ENCODE data around the gene NUDT8. TPM values are rescaled to one million over a fixed set of nuclear protein-coding genes. Genes with fewer than 3 reads are reported as not detected.
A peak's percentile ranks its signal among the peaks of the same experiment; 100 is the strongest.

NUDT8 gene
- total RNA-seq, 6 experiments from 2014 or later, result 2.0 to 3.0 (median 2.6) TPM

DNA sequence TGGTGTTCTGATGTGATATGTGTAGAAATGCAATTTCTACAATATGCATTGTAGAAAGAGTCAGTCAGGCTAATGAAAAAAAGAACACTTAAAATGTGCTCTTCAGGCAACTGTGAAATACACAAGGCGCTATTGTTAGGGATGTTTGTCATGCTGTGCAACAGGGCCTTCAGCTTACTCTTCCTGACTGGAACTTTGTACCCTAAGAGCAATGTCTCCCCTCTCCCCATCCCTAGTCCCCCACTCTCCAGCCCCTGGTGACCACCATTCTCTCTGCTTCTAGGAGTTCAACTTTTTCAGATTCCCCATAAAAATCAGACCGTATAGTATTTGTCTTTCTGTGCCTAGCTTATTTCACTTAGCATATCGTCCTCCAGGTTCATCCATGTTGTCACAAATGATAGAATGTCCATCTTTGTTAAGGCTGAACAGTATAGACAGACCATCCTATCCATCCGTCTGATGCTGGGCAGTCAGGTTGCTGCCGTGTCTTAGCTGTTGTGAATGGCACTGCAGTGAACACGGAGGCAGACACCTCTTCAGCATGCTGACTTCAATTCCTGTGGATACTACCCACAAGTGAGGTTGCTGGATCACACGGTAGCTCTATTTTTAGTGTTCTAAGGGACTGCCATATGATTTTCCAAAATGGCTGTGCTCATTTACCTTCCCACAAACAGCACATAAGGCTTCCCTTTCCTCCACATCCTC lies 12.3 kb downstream of the NUDT8 start:
- DNase-seq, result no peak
- peaks cover 4% of the 10 kb centered on the region; the same call in 1 of the 2 replicates for H3K36me3 Mint-ChIP-seq (ENCODE audit: low read depth)
- H3K4me3 Mint-ChIP-seq, result no peak overlapping the region

DNA sequence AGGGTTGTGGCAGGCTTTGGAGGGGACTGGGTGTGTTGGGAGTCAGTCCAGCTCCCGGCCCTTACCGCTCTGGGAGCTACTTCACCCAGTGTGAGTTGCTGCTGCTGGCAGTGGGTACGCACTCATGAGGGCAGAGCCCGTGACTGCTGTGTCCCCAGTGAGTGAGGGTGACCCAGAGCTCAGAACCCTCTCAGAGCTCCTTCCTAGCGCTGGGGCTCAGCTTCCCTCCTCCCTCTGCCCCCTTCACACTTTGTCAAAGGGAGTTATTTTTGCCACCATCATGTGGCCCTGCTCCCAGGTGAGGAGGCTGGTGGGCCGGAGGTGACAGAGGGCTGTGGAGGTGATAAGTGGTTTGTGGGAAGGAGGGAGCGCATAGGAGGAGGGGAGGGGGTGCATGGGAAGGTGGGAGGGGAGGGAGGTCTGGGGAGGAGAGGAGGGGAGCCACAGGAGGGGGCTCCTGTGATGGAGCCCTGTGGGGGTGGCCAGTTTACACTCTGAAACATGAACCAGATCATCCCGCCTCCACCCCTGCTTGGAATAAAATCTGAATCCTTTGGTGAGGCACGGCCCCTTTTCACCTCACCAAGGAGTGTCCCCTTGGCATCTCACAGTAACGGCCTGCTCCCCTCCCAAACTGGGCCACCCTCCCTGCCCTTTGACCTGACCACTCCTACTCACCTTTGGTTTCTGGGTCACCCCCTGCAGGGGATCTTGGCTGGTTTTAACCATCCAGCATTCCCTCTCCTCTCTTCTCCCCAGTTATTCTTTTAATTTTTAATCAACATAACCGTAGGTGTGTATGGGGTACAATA lies 13.1 kb downstream of the NUDT8 start:
- Mint-ChIP-seq H3K36me3 (ENCODE audit: low read depth) (peaks cover 4% of the 10 kb centered on the region; the same call in 1 of the 2 replicates), H3K27me3 (ENCODE audit: insufficient read depth) (peaks cover 26% of the 10 kb centered on the region), H3K4me3 (no peak overlapping the region), H3K4me1 (ENCODE audit: low read depth) (no peaks in the 10 kb centered on the region), H3K27ac (no peak overlapping the region), H3K9me3 (no peaks in the 10 kb centered on the region; the same call in 1 of the 2 replicates)
- TF ChIP-seq, protein P1, sequence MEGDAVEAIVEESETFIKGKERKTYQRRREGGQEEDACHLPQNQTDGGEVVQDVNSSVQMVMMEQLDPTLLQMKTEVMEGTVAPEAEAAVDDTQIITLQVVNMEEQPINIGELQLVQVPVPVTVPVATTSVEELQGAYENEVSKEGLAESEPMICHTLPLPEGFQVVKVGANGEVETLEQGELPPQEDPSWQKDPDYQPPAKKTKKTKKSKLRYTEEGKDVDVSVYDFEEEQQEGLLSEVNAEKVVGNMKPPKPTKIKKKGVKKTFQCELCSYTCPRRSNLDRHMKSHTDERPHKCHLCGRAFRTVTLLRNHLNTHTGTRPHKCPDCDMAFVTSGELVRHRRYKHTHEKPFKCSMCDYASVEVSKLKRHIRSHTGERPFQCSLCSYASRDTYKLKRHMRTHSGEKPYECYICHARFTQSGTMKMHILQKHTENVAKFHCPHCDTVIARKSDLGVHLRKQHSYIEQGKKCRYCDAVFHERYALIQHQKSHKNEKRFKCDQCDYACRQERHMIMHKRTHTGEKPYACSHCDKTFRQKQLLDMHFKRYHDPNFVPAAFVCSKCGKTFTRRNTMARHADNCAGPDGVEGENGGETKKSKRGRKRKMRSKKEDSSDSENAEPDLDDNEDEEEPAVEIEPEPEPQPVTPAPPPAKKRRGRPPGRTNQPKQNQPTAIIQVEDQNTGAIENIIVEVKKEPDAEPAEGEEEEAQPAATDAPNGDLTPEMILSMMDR (IDR thresholded peaks at IDR 0.05), result no peak
- DNase-seq, result no peak

More for the DNA sequence above, 12.3 kb downstream of the NUDT8 start:
- Mint-ChIP-seq H3K27ac (no peak overlapping the region), H3K4me1 (ENCODE audit: low read depth) (no peaks in the 10 kb centered on the region), H3K9me3 (no peaks in the 10 kb centered on the region; the same call in 1 of the 2 replicates), H3K27me3 (ENCODE audit: insufficient read depth) (peaks cover 29% of the 10 kb centered on the region)
- TF ChIP-seq, protein P1 (IDR thresholded peaks at IDR 0.05), result no peak

DNA sequence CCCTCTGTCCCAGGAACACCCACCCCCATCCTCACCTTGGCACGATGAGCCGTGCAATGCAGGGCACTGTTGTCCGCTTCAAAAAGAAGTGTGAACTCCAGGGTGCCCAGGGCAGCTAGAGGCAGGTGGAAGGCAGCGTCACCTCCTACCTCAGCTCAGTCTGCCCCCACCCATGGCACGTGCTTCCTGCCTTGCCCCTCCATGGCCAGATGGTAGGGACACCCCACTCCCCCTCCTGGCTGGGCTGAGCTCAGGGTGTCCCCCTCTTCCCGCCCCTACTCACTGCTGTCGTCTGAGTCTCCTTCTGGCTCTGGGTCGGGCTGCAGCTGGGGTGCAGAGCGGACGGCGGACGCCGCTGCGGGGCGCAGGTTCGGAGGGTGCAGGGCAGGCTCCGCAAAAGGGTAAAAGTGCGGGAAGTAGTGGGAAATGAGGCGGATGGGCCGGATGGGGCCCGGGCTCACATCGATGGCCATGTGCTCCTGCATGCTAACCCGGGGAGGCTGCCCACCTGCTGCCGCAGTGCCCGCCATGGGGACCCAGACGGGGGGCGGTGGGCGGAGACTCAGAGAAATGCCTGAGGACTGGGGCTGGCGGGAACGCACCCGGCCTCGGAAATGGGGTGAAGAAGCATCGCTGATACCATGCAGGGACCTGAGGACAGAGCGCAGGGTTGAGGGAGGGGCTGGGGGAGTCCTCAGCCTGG lies 13.9 kb downstream of the NUDT8 start:
- TF ChIP-seq, protein P1 (IDR thresholded peaks at IDR 0.05), result peak; percentile 38; the same call in 1 of the 2 replicates
- Mint-ChIP-seq H3K27ac (no peak overlapping the region), H3K4me1 (ENCODE audit: low read depth) (no peaks in the 10 kb centered on the region), H3K36me3 (ENCODE audit: low read depth) (peaks cover 4% of the 10 kb centered on the region; the same call in 1 of the 2 replicates), H3K4me3 (no peak overlapping the region), H3K27me3 (ENCODE audit: insufficient read depth) (peaks cover 22% of the 10 kb centered on the region), H3K9me3 (no peaks in the 10 kb centered on the region; the same call in 1 of the 2 replicates)
- DNase-seq, result no peak

DNA sequence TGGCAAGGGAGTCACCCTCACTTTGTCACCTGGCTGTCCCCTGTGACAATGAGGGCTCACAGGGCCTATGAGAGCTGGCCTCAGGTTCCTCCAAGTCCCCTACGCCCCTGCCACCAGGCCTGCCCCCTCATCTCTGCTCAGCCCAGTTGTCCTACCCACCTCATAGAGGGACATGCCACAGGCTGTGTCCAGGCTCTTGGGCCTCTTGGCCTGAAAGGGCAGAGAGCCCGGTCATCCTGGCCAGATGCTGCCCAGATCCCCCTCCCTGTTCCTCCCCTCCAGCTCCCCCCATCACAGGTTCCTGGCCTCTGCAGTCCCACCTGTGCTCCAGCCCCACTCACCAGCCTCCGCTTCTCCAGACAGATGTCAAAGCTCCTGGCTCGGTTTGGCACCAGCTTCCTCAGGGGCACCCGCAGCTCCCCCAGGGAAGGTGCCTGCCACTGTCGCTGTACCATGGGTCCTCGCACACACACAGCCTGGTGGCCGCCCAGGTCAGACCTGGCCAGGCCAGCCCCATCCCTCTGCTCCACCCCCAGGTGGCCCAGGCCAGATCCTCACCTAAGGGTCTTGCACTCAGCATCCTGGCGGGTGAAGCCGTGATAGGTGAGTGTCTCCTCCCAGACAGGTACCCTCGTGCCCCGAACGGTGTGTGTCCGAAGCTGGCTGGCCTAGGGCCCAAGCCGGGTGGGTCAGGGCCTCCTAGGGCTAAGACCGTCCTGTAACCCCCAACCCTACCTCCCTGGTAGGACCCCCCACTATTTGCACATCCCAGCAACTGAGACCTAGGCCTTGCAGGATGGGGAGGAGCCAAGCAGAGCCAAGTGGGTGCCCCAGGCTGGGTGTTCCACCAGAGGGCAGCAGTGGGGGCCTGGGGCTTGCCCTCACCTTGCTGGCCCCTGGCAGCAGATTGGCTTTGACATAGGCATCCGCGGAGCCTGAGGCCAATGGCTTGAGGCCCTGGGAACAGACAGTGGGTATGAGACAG lies 14.7 kb downstream of the NUDT8 start:
- no peak overlapping the region; the same call in 1 of the 2 replicates for H3K27ac Mint-ChIP-seq
- H3K36me3 Mint-ChIP-seq (ENCODE audit: low read depth), result peaks cover 2% of the 10 kb centered on the region; the same call in 1 of the 2 replicates
- DNase-seq, result no peak
- no peaks in the 10 kb centered on the region; the same call in 1 of the 2 replicates for H3K9me3 Mint-ChIP-seq
- TF ChIP-seq, protein P1 (IDR thresholded peaks at IDR 0.05), result peak; percentile 76
- peaks cover 17% of the 10 kb centered on the region for H3K27me3 Mint-ChIP-seq (ENCODE audit: insufficient read depth)
- no peak overlapping the region for H3K4me3 Mint-ChIP-seq
- H3K4me1 Mint-ChIP-seq (ENCODE audit: low read depth), result no peaks in the 10 kb centered on the region

Data from HFFc6 (cell line).